ENCODE measurements around the gene KCNQ5. TPM values are rescaled to one million over a fixed set of nuclear protein-coding genes. Genes with fewer than 3 reads are reported as not detected.
A peak's percentile ranks its signal among the peaks of the same experiment; 100 is the strongest.

KCNQ5 gene
- total RNA-seq, 1 donor from 2014 or later: 1.2 TPM

GRCh38 chr6:72947534-72947933 lies 325.7 kb downstream of the KCNQ5 start:
- H3K27ac Mint-ChIP-seq (ENCODE audit: unreplicated experiment): no peak overlapping the region
- no peak overlapping the region for H3K4me3 Mint-ChIP-seq
- H3K27me3 Mint-ChIP-seq (ENCODE audit: low read depth): no peaks in the 10 kb centered on the region
- H3K36me3 Mint-ChIP-seq (ENCODE audit: low read depth): no peaks in the 10 kb centered on the region
- no peak for DNase-seq (ENCODE audit: low read depth, low spot score)
- no peaks in the 10 kb centered on the region for H3K9me3 Mint-ChIP-seq
- TF ChIP-seq CTCF (conservative IDR thresholded peaks at IDR 0.05): no peak
- no peaks in the 10 kb centered on the region for H3K4me1 Mint-ChIP-seq

GRCh38 chr6:72948153-72948552 lies 326.3 kb downstream of the KCNQ5 start:
- no peak for TF ChIP-seq CTCF (conservative IDR thresholded peaks at IDR 0.05)
- Mint-ChIP-seq H3K4me3 (no peak overlapping the region), H3K9me3 (no peaks in the 10 kb centered on the region), H3K4me1 (no peaks in the 10 kb centered on the region), H3K27me3 (ENCODE audit: low read depth) (no peaks in the 10 kb centered on the region), H3K36me3 (ENCODE audit: low read depth) (no peaks in the 10 kb centered on the region), H3K27ac (ENCODE audit: unreplicated experiment) (no peak overlapping the region)
- no peak for DNase-seq (ENCODE audit: low read depth, low spot score)

- Mint-ChIP-seq H3K4me3 (no peak overlapping the region), H3K27me3 (ENCODE audit: low read depth) (no peaks in the 10 kb centered on the region), H3K36me3 (ENCODE audit: low read depth) (no peaks in the 10 kb centered on the region), H3K4me1 (no peaks in the 10 kb centered on the region), H3K27ac (ENCODE audit: unreplicated experiment) (no peak overlapping the region), H3K9me3 (no peaks in the 10 kb centered on the region)
- no peak for DNase-seq (ENCODE audit: low read depth, low spot score)
- TF ChIP-seq CTCF (conservative IDR thresholded peaks at IDR 0.05): no peak
Measured at GRCh38 chr6:72950114-72950860, 328.4 kb downstream of the KCNQ5 start.

- Mint-ChIP-seq H3K9me3 (no peaks in the 10 kb centered on the region), H3K27ac (ENCODE audit: unreplicated experiment) (peak overlapping the region; percentile 5), H3K4me3 (no peak overlapping the region), H3K36me3 (ENCODE audit: low read depth) (no peaks in the 10 kb centered on the region), H3K4me1 (no peaks in the 10 kb centered on the region), H3K27me3 (ENCODE audit: low read depth) (no peaks in the 10 kb centered on the region)
- no peak for DNase-seq (ENCODE audit: low read depth, low spot score)
- TF ChIP-seq CTCF (conservative IDR thresholded peaks at IDR 0.05): no peak
Measured at GRCh38 chr6:72952808-72953630, 331.2 kb downstream of the KCNQ5 start.

- DNase-seq (ENCODE audit: low read depth, low spot score): no peak
- Mint-ChIP-seq H3K9me3 (no peaks in the 10 kb centered on the region), H3K36me3 (ENCODE audit: low read depth) (no peaks in the 10 kb centered on the region), H3K27me3 (ENCODE audit: low read depth) (no peaks in the 10 kb centered on the region), H3K4me3 (no peak overlapping the region), H3K4me1 (no peaks in the 10 kb centered on the region), H3K27ac (ENCODE audit: unreplicated experiment) (no peak overlapping the region)
- no peak for TF ChIP-seq CTCF (conservative IDR thresholded peaks at IDR 0.05)
Measured at GRCh38 chr6:72953971-72954381, 332.1 kb downstream of the KCNQ5 start.
